Neural cell (in vitro differentiated cells): Measurements from ENCODE around the gene SARNP. TPM values are rescaled to one million over a fixed set of nuclear protein-coding genes. Genes with fewer than 3 reads are reported as not detected.
"Not testable (repeated sequence)": the region's sequence is repeated elsewhere in the genome, so short reads cannot be mapped to it uniquely, and the experiment has no call there.

Experiments used
- H2AFZ ChIP-seq: fragments of 200-600, 300-800 bp; sonication (generic), shearing (Covaris generic); 2 replicates; pipeline ENCODE4 v1.6.0; 2014; ENCODE audit warnings: low read depth, mild to moderate bottlenecking, antibody characterized with exemption, low read length, moderate library complexity
- H3F3A ChIP-seq: fragments of 200-600 bp; shearing (Covaris generic); 2 replicates; pipeline ENCODE4 v1.6.1; 2016; ENCODE audit warnings: mild to moderate bottlenecking, moderate library complexity, mixed read lengths, antibody characterized with exemption, low read length; ENCODE audit not compliant: insufficient read depth, poor library complexity, severe bottlenecking
- H3K27ac ChIP-seq: fragments of 200-600, 300-800 bp; sonication (generic), shearing (Covaris generic); 2 replicates; pipeline ENCODE4 v1.5.1; 2014; ENCODE audit warnings: mild to moderate bottlenecking, low read length, moderate library complexity
- H3K27me3 ChIP-seq: fragments of 300-800, 200-600 bp; sonication (generic), shearing (Covaris generic); 2 replicates; pipeline ENCODE4 v1.6.0; 2014; ENCODE audit warnings: mild to moderate bottlenecking, low read depth, low read length, moderate library complexity; ENCODE audit not compliant: insufficient read depth
- H3K36me3 ChIP-seq: fragments of 300-800, 200-600 bp; sonication (generic), shearing (Covaris generic); 2 replicates; pipeline ENCODE4 v1.5.1; 2014; ENCODE audit warnings: mild to moderate bottlenecking, antibody characterized with exemption, low read length, moderate library complexity; ENCODE audit not compliant: insufficient read depth
- H3K4me2 ChIP-seq: fragments of 300-800, 200-600 bp; sonication (generic), shearing (Covaris generic); 2 replicates; pipeline ENCODE4 v1.6.0; 2014; ENCODE audit warnings: mild to moderate bottlenecking, low read length
- H3K4me3 ChIP-seq: fragments of 300-800, 200-600 bp; sonication (generic), shearing (Covaris generic); 2 replicates; pipeline ENCODE4 v1.5.1; 2014; ENCODE audit warnings: mild to moderate bottlenecking, low read length, moderate library complexity
- H3K79me2 ChIP-seq: fragments of 200-600 bp; shearing (Covaris generic); replicated peaks from 2 replicates; pipeline ENCODE4 v1.6.0; 2014; ENCODE audit warnings: mild to moderate bottlenecking, low read length, moderate library complexity; ENCODE audit not compliant: insufficient read depth
- H3K9ac ChIP-seq: fragments of 300-800, 200-600 bp; sonication (generic), shearing (Covaris generic); 2 replicates; pipeline ENCODE4 v1.6.1; 2016; ENCODE audit warnings: mild to moderate bottlenecking, low read length, mixed read lengths
- H3K9me2 ChIP-seq: fragments of 200-600 bp; shearing (Covaris generic); 2 replicates; pipeline ENCODE4 v1.6.1; 2016; ENCODE audit warnings: mild to moderate bottlenecking, low read length, mixed read lengths; ENCODE audit not compliant: insufficient read depth
- H3K9me3 ChIP-seq: fragments of 200-600, 300-800 bp; sonication (generic), shearing (Covaris generic); 2 replicates; pipeline ENCODE4 v1.6.1; 2016; ENCODE audit warnings: mild to moderate bottlenecking, mixed run types, low read length, moderate library complexity, mixed read lengths
- H4K20me1 ChIP-seq: fragments of 200-600 bp; shearing (Covaris generic); 2 replicates; pipeline ENCODE4 v1.6.1; 2016; ENCODE audit warnings: mild to moderate bottlenecking, mixed run types; ENCODE audit not compliant: insufficient read depth
- CTCF ChIP-seq: fragments of 450-650 bp; IDR thresholded peaks from 2 replicates; pipeline ENCODE4 v1.5.1; 2014; ENCODE audit warnings: antibody characterized with exemption, mild to moderate bottlenecking, moderate library complexity; ENCODE audit not compliant: poor library complexity, severe bottlenecking
- EP300 ChIP-seq: fragments of 450-650 bp; conservative IDR thresholded peaks from 2 replicates; pipeline ENCODE4 v1.6.1; 2014; ENCODE audit warnings: antibody characterized with exemption, mild to moderate bottlenecking, moderate library complexity; ENCODE audit not compliant: poor library complexity, severe bottlenecking
- EZH2 ChIP-seq: fragments of 200-600, 300-800 bp; shearing (Covaris generic), sonication (generic); IDR thresholded peaks from 2 replicates; pipeline ENCODE4 v1.6.1; 2014; ENCODE audit warnings: antibody characterized with exemption, low read length, borderline replicate concordance, mild to moderate bottlenecking; ENCODE audit not compliant: insufficient read depth, poor library complexity, severe bottlenecking
- MXI1 ChIP-seq: fragments of 450-650 bp; conservative IDR thresholded peaks from 2 replicates; pipeline ENCODE4 v1.6.1; 2014; ENCODE audit warnings: antibody characterized with exemption, mild to moderate bottlenecking; ENCODE audit not compliant: poor library complexity, severe bottlenecking
- POLR2AphosphoS5 ChIP-seq: IDR thresholded peaks from 2 replicates; pipeline ENCODE4 v1.6.1; 2012
- RAD21 ChIP-seq: fragments of 450-650 bp; conservative IDR thresholded peaks from 2 replicates; pipeline ENCODE4 v1.6.1; 2014; ENCODE audit warnings: antibody characterized with exemption, mild to moderate bottlenecking, moderate library complexity
- REST ChIP-seq: IDR thresholded peaks from 2 replicates; pipeline ENCODE4 v1.6.1; 2012; ENCODE audit warnings: borderline replicate concordance
- SMC3 ChIP-seq: fragments of 450-650 bp; conservative IDR thresholded peaks from 2 replicates; pipeline ENCODE4 v1.6.1; 2014; ENCODE audit warnings: antibody characterized with exemption, mild to moderate bottlenecking, moderate library complexity; ENCODE audit not compliant: poor library complexity
- TAF1 ChIP-seq: IDR thresholded peaks from 2 replicates; pipeline ENCODE4 v1.6.1; 2012; ENCODE audit warnings: low read depth
- polyA plus RNA-seq: library from polyadenylated mRNA; depleted of rRNA; stranded (reverse); fragments of >200 nt; gene quantifications from 2 replicates; pipeline ENCODE4 v1.2.3, GENCODE V29; 2014

SARNP gene
- polyA plus RNA-seq, 1 donor from 2014 or later: 332 TPM

GRCh38 chr12:55838361-55838760 lies 20.8 kb upstream of the SARNP start:
- no peak overlapping the region for H3K9ac ChIP-seq
- no peak overlapping the region for H3K4me3 ChIP-seq
- no peak overlapping the region for H3K27ac ChIP-seq
- H3F3A ChIP-seq: no peaks in the 10 kb centered on the region
- no peaks in the 10 kb centered on the region for H3K9me3 ChIP-seq
- no peaks in the 10 kb centered on the region for H4K20me1 ChIP-seq
- no peaks in the 10 kb centered on the region for H3K36me3 ChIP-seq
- no peak for TF ChIP-seq CTCF
- no peak for TF ChIP-seq POLR2AphosphoS5
- no peak for TF ChIP-seq REST
- TF ChIP-seq MXI1: no peak
- TF ChIP-seq TAF1: no peak
- no peak for TF ChIP-seq RAD21
- no peak for TF ChIP-seq EZH2
- TF ChIP-seq EP300: no peak
- TF ChIP-seq SMC3: no peak
- no peaks in the 10 kb centered on the region for H3K9me2 ChIP-seq
- no peak overlapping the region for H3K4me2 ChIP-seq
- no peaks in the 10 kb centered on the region for H3K27me3 ChIP-seq
- no peaks in the 10 kb centered on the region for H3K79me2 ChIP-seq
- no peak overlapping the region for H2AFZ ChIP-seq

GRCh38 chr12:55834400-55834799 lies 16.9 kb upstream of the SARNP start:
- H3K27ac ChIP-seq, H3K9me3 ChIP-seq, H3K27me3 ChIP-seq, H4K20me1 ChIP-seq, H3F3A ChIP-seq, H2AFZ ChIP-seq, H3K4me3 ChIP-seq, H3K9me2 ChIP-seq, H3K4me2 ChIP-seq, H3K9ac ChIP-seq, H3K36me3 ChIP-seq: not testable (repeated sequence)
- peaks cover 15% of the 10 kb centered on the region for H3K79me2 ChIP-seq

GRCh38 chr12:55833056-55833455 lies 15.5 kb upstream of the SARNP start:
- Histone ChIP-seq H3K4me3 (no peak overlapping the region), H3K9ac (no peak overlapping the region), H3K36me3 (no peaks in the 10 kb centered on the region), H3K27ac (no peak overlapping the region), H3F3A (peaks cover 7% of the 10 kb centered on the region), H3K9me3 (no peaks in the 10 kb centered on the region), H3K9me2 (no peaks in the 10 kb centered on the region), H3K4me2 (no peak overlapping the region), H2AFZ (no peak overlapping the region), H4K20me1 (no peaks in the 10 kb centered on the region), H3K79me2 (peaks cover 24% of the 10 kb centered on the region), H3K27me3 (no peaks in the 10 kb centered on the region)
- no peak for TF ChIP-seq EZH2
- TF ChIP-seq TAF1: no peak
- no peak for TF ChIP-seq EP300
- no peak for TF ChIP-seq CTCF
- TF ChIP-seq RAD21: no peak
- TF ChIP-seq SMC3: no peak
